Astrocyte of the cerebellum (primary cell): ENCODE data around the gene RRP12.

Source experiments
- DNase-seq: peaks from one replicate; pipeline ENCODE4 v3.0.0-alpha.2; 2011; ENCODE audit warnings: low read depth
- H3K4me3 ChIP-seq: 2 replicates; pipeline ENCODE4 v1.5.1; 2011; ENCODE audit warnings: mild to moderate bottlenecking, low read depth, low read length, moderate library complexity
- CTCF ChIP-seq: IDR thresholded peaks from 2 replicates; pipeline ENCODE4 v1.5.1; 2012; ENCODE audit warnings: low read length, low read depth, moderate library complexity, mild to moderate bottlenecking; ENCODE audit errors: missing control alignments
- in situ Hi-C: cut with HindIII; loops from 2 replicates; pipeline ENCODE4 v1.10.0; 2017; ENCODE audit warnings: low sequenced_read_pairs

The RRP12 gene

GRCh38 chr10:97383159-97383558, 18.0 kb downstream of the RRP12 start:
- no peak overlapping the region for H3K4me3 ChIP-seq
- in situ Hi-C loops: no loop called here
- DNase-seq: no peak
- TF ChIP-seq CTCF: no peak

DNA sequence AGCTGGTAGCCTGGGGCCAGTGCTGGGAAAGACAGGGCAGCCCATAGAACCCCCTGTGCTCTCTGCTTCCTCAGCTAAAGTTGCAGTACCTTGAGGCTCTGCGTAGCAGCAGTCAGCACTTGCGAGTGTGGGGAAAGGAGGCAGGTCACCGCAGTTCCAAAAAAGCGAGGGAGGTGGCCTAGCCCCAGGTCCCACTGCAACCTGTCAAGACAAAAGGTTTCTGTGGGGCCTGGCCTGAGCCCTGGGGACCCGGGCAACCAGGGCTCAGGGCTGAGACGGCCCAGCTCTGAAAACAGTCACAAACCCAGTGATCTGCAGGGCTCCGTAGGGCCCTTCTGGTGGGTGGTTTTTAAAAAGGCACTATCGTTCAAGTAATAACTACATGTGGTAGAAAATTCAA, 19.5 kb downstream of the RRP12 start:
- H3K4me3 ChIP-seq: no peak overlapping the region
- TF ChIP-seq CTCF: no peak
- in situ Hi-C loops: no loop called here
- no peak for DNase-seq

DNA sequence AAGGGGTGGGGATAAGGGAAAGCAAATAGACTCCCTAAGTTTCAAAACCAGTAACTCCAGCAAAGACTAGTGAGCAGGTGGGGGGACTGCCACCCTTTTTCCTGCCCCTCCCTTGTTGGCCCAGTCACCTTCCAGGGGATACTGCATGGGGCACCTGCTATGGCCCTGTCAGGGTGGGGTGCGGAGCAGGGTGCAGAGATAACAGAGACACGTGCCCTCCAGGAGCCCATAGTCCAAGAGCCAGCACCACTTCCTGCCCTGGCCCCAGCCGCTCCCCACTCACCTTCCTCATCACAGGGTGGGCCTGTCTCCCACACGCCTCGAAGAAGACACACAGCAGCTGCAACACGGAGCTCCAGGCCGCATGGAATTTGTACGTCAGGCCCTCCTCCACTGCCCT, 20.6 kb downstream of the RRP12 start:
- DNase-seq: no peak
- no peak for TF ChIP-seq CTCF
- no peak overlapping the region for H3K4me3 ChIP-seq
- in situ Hi-C loops: no loop called here

GRCh38 chr10:97378933-97379921, 21.9 kb downstream of the RRP12 start:
- TF ChIP-seq CTCF: no peak
- in situ Hi-C loops: no loop called here
- DNase-seq: no peak
- no peak overlapping the region for H3K4me3 ChIP-seq

DNA sequence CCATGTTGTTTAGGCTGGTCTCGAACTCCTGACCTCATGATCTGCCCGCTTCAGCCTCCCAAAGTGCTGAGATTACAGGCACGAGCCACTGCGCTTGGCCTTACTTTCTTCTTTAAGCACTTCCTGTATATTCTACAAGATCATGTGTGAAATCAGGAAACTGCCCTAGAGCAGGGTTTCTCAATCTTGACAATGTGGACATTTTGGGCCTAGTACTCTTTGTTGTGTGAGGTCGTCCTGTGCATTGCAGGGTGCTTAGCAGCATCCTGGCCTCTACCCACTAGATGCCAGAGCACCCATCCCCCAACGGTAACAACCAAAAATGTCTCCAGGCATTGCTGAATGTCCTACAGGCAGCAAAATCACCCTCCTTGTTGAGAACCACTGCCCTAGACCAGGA, 24.7 kb downstream of the RRP12 start:
- no peak for DNase-seq
- no peak for TF ChIP-seq CTCF
- in situ Hi-C loops: no loop called here
- H3K4me3 ChIP-seq: no peak overlapping the region

GRCh38 chr10:97373456-97373855, 27.7 kb downstream of the RRP12 start:
- H3K4me3 ChIP-seq: no peak overlapping the region
- in situ Hi-C loops: no loop called here
- DNase-seq: no peak
- no peak for TF ChIP-seq CTCF
